Fibroblast of lung (primary cell): Measurements from ENCODE around the gene NEO1.

Experiments used
- CTCF ChIP-seq, 2 donors: IDR thresholded peaks in 1 of 2; conservative IDR thresholded peaks in 1 of 2; 1 replicate in 1 of 2; 2 replicates in 1 of 2; pipeline ENCODE4 v1.5.1; 2011 to 2012; ENCODE audit warnings: low read length in 2 of 2, control low read depth in 1 of 2, inconsistent platforms in 1 of 2, low read depth in 1 of 2, mild to moderate bottlenecking in 1 of 2
- EZH2 ChIP-seq: IDR thresholded peaks from 2 replicates; pipeline ENCODE4 v1.5.1; 2012; ENCODE audit warnings: low read length, control low read depth, mild to moderate bottlenecking; ENCODE audit errors: missing control alignments

- TF ChIP-seq EZH2 (no peak), CTCF (conservative IDR thresholded peaks at IDR 0.05 in 1 of 2, IDR thresholded peaks at IDR 0.05 in 1 of 2; ENCODE audit: low read depth in 1 of 2, low read length in 2 of 2) (peak in 1 of 2 donors; percentile 7)
Observed at GRCh38 chr15:73009066-73010056, 42.9 kb upstream of the NEO1 start.
